Gastrocnemius medialis (tissue), 4 donors: ENCODE results near the gene SAMD13. TPM values are rescaled to one million over a fixed set of nuclear protein-coding genes. Genes with fewer than 3 reads are reported as not detected.
A peak's percentile ranks its signal among the peaks of the same experiment; 100 is the strongest.

Experiments used
- ATAC-seq, 2 donors: fragments of 150-250 bp; one replicate each; pipeline ENCODE4 v1.9.1; 2016
- DNase-seq, 2 donors: peaks; one replicate each; pipeline ENCODE4 v3.0.0-alpha.2; 2019
- H3K27ac ChIP-seq, 4 donors: fragments of 200-600 bp; sonication (generic); 1 replicate in 1 of 4; 2 replicates in 3 of 4; pipeline ENCODE4 v1.5.1; 2016 to 2018; ENCODE audit warnings: mild to moderate bottlenecking in 2 of 4, moderate library complexity in 1 of 4
- H3K27me3 ChIP-seq, 3 donors: fragments of 200-600 bp; sonication (generic) in 2 of 3; 1 replicate in 1 of 3; 2 replicates in 2 of 3; pipeline versions ENCODE4 v1.5.1 to v1.6.0; 2016 to 2019; ENCODE audit warnings: mild to moderate bottlenecking in 1 of 3, moderate library complexity in 1 of 3
- H3K36me3 ChIP-seq, 2 donors: fragments of 200-600 bp; sonication (generic) in 1 of 2; one replicate each; pipeline ENCODE4 v1.5.1; 2017 to 2018
- H3K4me1 ChIP-seq, 2 donors: fragments of 200-600 bp; sonication (generic) in 1 of 2; one replicate each; pipeline ENCODE4 v1.5.1; 2016 to 2017; ENCODE audit warnings: mild to moderate bottlenecking in 2 of 2
- H3K4me3 ChIP-seq, 4 donors: fragments of 200-600 bp; sonication (generic) in 3 of 4; 1 replicate in 1 of 4; 2 replicates in 3 of 4; pipeline ENCODE4 v1.5.1; 2016 to 2019; ENCODE audit warnings: mild to moderate bottlenecking in 2 of 4
- H3K9me3 ChIP-seq, 3 donors: fragments of 200-600 bp; sonication (generic) in 2 of 3; 1 replicate in 1 of 3; 2 replicates in 2 of 3; pipeline ENCODE4 v1.5.1; 2016 to 2019
- POLR2A ChIP-seq, 2 donors: fragments of 450-650 bp; IDR thresholded peaks; one replicate each; pipeline ENCODE4 v1.6.1; 2017; ENCODE audit warnings: antibody characterized with exemption in 2 of 2, mild to moderate bottlenecking in 2 of 2, moderate library complexity in 2 of 2
- in situ Hi-C, 4 donors: fragments of 200-750 bp; cut with MboI; loops; one replicate each; pipeline versions ENCODE4 v1.15.0 to v1.8.0; 2017; ENCODE audit warnings: low sequenced_read_pairs in 4 of 4
- intact Hi-C: fragments of 100-400 bp; cut with DNase I; formaldehyde crosslinking; loops from one replicate; pipeline ENCODE4 v1.15.1; 2023; ENCODE audit warnings: low total_unique reads
- total RNA-seq, 4 donors: library from RNA; depleted of rRNA; stranded (reverse); fragments of >200 nt; gene quantifications; one replicate each; pipeline versions ENCODE4 v1.1.0 to v1.2.3, GENCODE V29; 2016
- TF ChIP-seq, protein P1 (sequence below), 5 experiments: fragments of 450-650 bp in 3 of 5; fragments of 200-600 bp in 2 of 5; sonication (generic) in 2 of 5; IDR thresholded peaks in 4 of 5; conservative IDR thresholded peaks in 1 of 5; 1 replicate in 4 of 5; 2 replicates in 1 of 5; pipeline ENCODE4 v1.5.1; 2016 to 2019; ENCODE audit warnings: antibody characterized with exemption in 5 of 5, mild to moderate bottlenecking in 3 of 5, moderate library complexity in 3 of 5

Gene SAMD13, protein sequence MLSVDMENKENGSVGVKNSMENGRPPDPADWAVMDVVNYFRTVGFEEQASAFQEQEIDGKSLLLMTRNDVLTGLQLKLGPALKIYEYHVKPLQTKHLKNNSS
- 10 to 100 TPM in 1 of 4 donors, 1 to 10 TPM in 3; 1.5 to 10.8 (median 5.4) TPM for total RNA-seq

DNA sequence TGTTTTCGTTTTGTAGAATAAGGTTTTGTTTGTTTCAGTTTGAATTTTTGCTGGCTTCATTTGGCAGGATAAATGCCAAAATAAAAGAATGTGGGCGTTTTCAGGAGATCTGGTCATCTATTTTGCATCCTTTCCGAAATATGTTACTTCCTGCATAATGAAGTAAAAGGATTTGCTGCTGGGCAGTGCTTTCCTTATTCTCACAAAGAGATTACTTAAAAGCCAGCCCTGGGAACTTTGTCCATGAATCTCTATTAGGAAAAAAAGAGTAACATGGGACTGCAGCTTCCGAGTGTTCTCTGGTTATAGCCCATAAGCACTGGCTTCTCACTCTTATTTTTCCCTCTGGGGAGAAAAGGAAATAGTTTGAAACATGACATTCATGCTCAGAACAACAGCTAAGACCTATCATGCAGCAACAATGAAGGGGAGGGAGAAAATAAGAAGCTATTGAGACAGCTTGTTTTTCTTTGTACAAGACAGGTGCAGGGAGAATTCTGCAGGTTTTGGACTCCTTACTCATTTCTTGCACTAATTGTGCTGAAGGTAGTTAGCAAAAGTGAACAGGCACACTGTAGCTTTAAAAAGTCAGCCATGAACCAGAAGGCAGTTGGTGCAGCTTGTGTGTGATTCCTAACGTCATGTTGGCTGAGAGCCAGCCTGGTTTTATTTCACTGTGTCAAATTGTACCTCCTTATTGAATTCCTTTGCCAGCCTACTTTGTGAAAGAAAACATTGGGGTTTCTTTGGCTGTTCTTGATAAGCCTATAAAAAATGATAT is at the start of gene SAMD13:
SAMD13 (plus strand) TSS at position 705 of the 781 bp plus-strand sequence. CDS start 1,527 bp downstream, outside the sequence.
- intact Hi-C loops (loop anchor here (2.0 to 5.0 kb wide), 2 partner anchors 76 to 206 kb away; partner anchors contain the start of genes GNG5 and SPATA1), in situ Hi-C loops (loop anchor here in 1 of 4 donors (10.0 kb wide), 1 partner anchor 74 kb away; no protein-coding TSS in a partner anchor)
- no peaks in the 10 kb centered on the region for H3K9me3 ChIP-seq
- no peaks in the 10 kb centered on the region for H3K36me3 ChIP-seq
- H3K4me1 ChIP-seq = peaks cover 31 to 37% of the 10 kb centered on the region in 2 donors
- DNase-seq (peak; percentile 63 to 77), ATAC-seq (peak; percentile 58 to 63)
- H3K27me3 ChIP-seq = no peaks in the 10 kb centered on the region
- peak within 1 kb of the TSS; percentile 54 to 61 (median 58) for H3K4me3 ChIP-seq
- TF ChIP-seq, protein P1, sequence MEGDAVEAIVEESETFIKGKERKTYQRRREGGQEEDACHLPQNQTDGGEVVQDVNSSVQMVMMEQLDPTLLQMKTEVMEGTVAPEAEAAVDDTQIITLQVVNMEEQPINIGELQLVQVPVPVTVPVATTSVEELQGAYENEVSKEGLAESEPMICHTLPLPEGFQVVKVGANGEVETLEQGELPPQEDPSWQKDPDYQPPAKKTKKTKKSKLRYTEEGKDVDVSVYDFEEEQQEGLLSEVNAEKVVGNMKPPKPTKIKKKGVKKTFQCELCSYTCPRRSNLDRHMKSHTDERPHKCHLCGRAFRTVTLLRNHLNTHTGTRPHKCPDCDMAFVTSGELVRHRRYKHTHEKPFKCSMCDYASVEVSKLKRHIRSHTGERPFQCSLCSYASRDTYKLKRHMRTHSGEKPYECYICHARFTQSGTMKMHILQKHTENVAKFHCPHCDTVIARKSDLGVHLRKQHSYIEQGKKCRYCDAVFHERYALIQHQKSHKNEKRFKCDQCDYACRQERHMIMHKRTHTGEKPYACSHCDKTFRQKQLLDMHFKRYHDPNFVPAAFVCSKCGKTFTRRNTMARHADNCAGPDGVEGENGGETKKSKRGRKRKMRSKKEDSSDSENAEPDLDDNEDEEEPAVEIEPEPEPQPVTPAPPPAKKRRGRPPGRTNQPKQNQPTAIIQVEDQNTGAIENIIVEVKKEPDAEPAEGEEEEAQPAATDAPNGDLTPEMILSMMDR (IDR thresholded peaks at IDR 0.05 in 4 of 5, conservative IDR thresholded peaks at IDR 0.05 in 1 of 5) = no peak
- no peak for TF ChIP-seq POLR2A (IDR thresholded peaks at IDR 0.05)
- peak within 1 kb of the TSS; percentile 88 to 95 (median 93) for H3K27ac ChIP-seq

- Histone ChIP-seq H3K36me3 (no peaks in the 10 kb centered on the region), H3K27me3 (no peaks in the 10 kb centered on the region), H3K4me3 (no peak overlapping the region), H3K9me3 (no peaks in the 10 kb centered on the region), H3K4me1 (peaks cover 6 to 8% of the 10 kb centered on the region in 2 donors), H3K27ac (peak overlapping the region; percentile 62 to 70 (median 66))
- DNase-seq = no peak
- intact Hi-C loops (loop anchor here (5.0 kb wide), 1 partner anchor 179 kb away; no protein-coding TSS in a partner anchor), in situ Hi-C loops (no loop called here)
- ATAC-seq = no peak
- TF ChIP-seq, protein P1 (IDR thresholded peaks at IDR 0.05 in 4 of 5, conservative IDR thresholded peaks at IDR 0.05 in 1 of 5) = no peak
- TF ChIP-seq POLR2A (IDR thresholded peaks at IDR 0.05) = no peak
Observed at GRCh38 chr1:84253036-84253435, 48.5 kb upstream of the SAMD13 start.

DNA sequence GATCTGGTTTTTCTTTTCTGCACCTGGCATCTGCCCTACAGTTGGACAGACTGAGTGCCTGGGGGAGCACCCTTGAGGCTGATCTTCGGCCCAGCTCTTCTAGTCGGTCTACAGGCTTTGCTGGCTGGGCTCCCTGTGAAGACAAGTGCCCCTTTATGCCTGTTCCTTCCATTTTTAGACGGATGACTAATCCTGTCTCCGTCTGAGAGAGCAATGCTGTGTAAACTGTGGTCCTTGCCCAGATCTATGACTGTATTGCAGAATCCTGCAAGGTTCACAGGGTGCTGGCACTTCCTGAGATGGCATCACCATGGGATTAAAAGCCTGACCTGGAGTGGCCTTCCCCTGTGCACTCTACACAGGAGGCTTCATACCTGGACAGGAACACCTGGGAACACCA is 47.6 kb upstream of the SAMD13 start:
- TF ChIP-seq POLR2A (IDR thresholded peaks at IDR 0.05) = no peak
- TF ChIP-seq, protein P1 (IDR thresholded peaks at IDR 0.05 in 4 of 5, conservative IDR thresholded peaks at IDR 0.05 in 1 of 5) = no peak
- in situ Hi-C loops = no loop called here

DNA sequence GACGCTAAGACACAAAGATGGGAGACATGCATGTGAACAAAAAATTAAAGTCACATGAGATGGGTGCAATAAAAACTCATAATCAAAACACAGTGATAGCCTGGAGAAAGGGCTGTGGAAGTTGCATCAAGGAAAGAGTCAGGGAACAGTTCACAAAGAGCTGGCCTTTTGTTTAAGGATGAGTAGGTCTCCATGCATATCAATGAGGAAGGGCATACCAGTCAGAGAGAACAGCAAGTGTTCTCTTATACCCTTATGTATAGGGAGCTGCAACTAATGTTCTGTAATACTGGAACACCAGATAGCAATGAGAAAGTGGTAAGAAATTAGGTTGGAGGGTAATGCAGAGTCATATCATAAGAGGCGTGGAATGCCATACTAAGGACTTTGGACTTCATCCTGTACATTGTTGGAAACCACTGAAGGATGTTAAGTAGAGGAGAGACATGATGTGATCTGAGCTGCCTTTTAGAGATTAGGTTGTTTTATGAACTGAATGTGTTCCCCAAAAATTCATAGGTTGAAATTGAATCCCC is 46.7 kb upstream of the SAMD13 start:
- intact Hi-C loops = loop anchor here (2.0 to 5.0 kb wide), 2 partner anchors 44 to 178 kb away; no protein-coding TSS in a partner anchor

More for the DNA sequence above, 47.6 kb upstream of the SAMD13 start:
- intact Hi-C loops = loop anchor here (2.0 to 5.0 kb wide), 2 partner anchors 45 to 178 kb away; no protein-coding TSS in a partner anchor
- Histone ChIP-seq H3K4me3 (no peak overlapping the region), H3K27ac (peak overlapping the region; percentile 62 to 70 (median 66)), H3K4me1 (peaks cover 6 to 8% of the 10 kb centered on the region in 2 donors), H3K9me3 (no peaks in the 10 kb centered on the region), H3K27me3 (no peaks in the 10 kb centered on the region), H3K36me3 (no peaks in the 10 kb centered on the region)
- peak; percentile 61 to 83 for DNase-seq
- ATAC-seq = peak; percentile 99 to 100

More for the DNA sequence above, 46.7 kb upstream of the SAMD13 start:
- H3K9me3 ChIP-seq = no peaks in the 10 kb centered on the region
- in situ Hi-C loops = no loop called here
- DNase-seq (no peak), ATAC-seq (no peak)
- H3K27me3 ChIP-seq = no peaks in the 10 kb centered on the region
- H3K36me3 ChIP-seq = no peaks in the 10 kb centered on the region
- no peak overlapping the region for H3K4me3 ChIP-seq
- H3K4me1 ChIP-seq = peaks cover 6 to 8% of the 10 kb centered on the region in 2 donors
- no peak for TF ChIP-seq POLR2A (IDR thresholded peaks at IDR 0.05)
- TF ChIP-seq, protein P1 (IDR thresholded peaks at IDR 0.05 in 4 of 5, conservative IDR thresholded peaks at IDR 0.05 in 1 of 5) = no peak
- H3K27ac ChIP-seq = no peak overlapping the region
